ENCODE measurements around the gene UPK1A.
A peak's percentile ranks its signal among the peaks of the same experiment; 100 is the strongest.
"Not testable (repeated sequence)": the region's sequence is repeated elsewhere in the genome, so short reads cannot be mapped to it uniquely, and the experiment has no call there.

UPK1A gene

GRCh38 chr19:35644987-35645679 lies 21.2 kb upstream of the UPK1A start:
- DNase-seq = peak; percentile 51

- no peak for DNase-seq
Measured at GRCh38 chr19:35645680-35646511, 20.4 kb upstream of the UPK1A start.

GRCh38 chr19:35648017-35648961 lies 18.0 kb upstream of the UPK1A start, which contains the start of gene COX6B1:
Gene COX6B1 (plus strand): TSS chr19:35648323. CDS start chr19:35651244, 2,921 bp downstream.
- DNase-seq = peak; percentile 97

DNA sequence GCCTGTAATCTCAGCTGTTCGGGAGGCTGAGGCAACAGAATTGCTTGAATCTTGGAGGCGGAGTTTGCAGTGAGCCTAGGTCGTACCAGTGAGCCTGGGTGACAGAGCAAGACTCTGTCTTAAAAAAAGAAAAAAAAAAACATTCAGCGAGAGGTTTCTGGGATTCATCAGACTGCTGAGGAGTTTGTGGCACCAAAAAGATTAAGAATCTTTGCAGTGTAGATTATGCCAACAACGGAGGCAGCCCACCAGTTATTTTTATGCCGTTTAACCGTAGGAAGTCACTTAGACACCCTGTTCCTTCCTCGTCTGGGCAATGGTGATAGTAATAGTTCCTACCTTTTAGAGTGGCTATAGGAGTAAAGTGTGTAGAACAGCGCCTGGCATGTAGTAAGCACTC lies 15.7 kb upstream of the UPK1A start:
- no peak for DNase-seq

DNA sequence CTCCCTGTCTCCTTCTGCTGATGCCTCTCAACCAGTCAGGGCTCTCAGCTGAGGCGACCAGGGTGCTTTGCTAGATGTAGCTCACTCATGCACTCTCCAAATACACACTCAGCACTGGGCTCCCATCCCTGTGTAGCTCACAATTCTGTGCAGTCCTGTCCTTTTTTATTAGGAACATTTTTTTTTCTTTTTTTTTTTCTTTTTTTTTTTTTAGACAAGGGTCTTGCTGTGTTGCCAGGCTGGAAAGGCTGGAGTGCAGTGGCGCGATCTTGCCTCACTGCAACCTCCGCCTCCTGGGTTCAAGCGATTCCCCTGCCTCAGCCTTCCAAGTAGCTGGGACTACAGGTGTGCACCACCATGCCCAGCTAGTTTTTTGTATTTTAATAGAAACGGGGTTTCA lies 11.5 kb upstream of the UPK1A start:
- DNase-seq = not testable (repeated sequence)

DNA sequence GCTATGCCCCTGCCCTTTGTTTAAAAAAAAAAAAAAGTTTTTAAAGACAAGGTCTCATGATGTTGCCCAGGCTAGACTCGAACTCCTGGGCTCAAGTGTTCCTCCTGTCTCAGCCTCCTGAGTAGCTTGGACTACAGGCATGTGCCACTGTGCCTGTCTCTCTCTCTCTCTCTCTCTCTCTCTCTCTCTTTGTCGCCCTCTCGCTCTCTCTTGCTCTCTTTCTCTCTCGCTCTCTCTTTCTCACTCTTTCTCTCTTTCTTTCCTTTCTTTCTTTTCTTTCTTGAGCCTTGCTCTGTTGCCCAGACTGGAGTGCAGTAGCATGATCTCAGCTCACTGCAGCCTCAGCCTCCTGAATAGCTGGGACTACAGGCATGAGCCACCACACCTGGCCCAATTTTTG lies 10.7 kb upstream of the UPK1A start:
- DNase-seq = no peak

- DNase-seq = no peak
Measured at GRCh38 chr19:35656700-35657099, 9.6 kb upstream of the UPK1A start.

GRCh38 chr19:35657904-35658700 lies 8.2 kb upstream of the UPK1A start:
- DNase-seq = no peak

GRCh38 chr19:35661995-35662340 lies 4.3 kb upstream of the UPK1A start:
- no peak for DNase-seq

DNA sequence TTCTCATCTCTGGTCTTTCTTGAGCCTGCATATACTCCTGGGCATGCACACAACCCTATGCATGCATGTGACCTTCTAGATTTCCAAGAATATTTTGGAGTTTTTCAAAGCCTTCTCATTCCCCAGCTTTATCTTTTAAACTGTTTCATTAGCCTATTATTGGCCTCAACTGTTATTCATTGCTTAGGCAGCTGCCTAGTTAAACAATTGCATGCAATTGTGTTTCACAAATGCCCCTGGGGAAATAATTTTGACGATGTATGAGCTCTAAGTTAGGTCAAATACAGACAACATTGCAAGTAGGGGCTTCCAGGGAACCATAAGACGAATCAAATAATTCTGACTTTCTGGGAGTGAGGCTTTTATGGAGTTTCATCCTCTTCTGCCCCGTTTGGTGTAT lies 2.3 kb upstream of the UPK1A start:
- DNase-seq = no peak

- DNase-seq = no peak
Measured at GRCh38 chr19:35665157-35665556, 1.2 kb upstream of the UPK1A start.

DNA sequence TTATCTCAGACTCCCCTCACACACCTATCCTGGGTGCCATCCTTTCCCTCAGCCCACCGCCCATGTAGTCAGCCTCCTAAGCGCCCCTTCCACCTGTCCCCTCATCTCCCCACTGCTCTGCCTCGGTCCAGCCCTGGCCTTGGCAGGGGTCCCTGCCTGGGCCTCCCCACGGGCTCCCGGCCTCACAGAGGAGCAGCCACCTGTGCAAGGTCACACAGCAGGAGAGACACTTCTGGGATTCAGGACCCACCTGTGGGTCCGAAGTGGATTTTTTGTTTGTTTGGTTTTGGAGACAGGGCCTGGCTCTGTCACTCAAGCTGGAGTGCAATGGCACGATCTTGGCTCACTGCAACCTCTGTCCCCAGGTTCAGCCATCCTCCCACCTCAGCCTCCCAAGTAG lies 713 bp upstream of the UPK1A start:
- no peak for DNase-seq

- DNase-seq = no peak
Measured at GRCh38 chr19:35669566-35669965, 3.2 kb downstream of the UPK1A start.

GRCh38 chr19:35669974-35670373 lies 3.7 kb downstream of the UPK1A start:
- no peak for DNase-seq

- DNase-seq = no peak
Measured at GRCh38 chr19:35670686-35671085, 4.4 kb downstream of the UPK1A start.

GRCh38 chr19:35671818-35672217 lies 5.5 kb downstream of the UPK1A start:
- no peak for DNase-seq

GRCh38 chr19:35673121-35673804 lies 6.9 kb downstream of the UPK1A start:
- peak; percentile 27 for DNase-seq

GRCh38 chr19:35675589-35676140 lies 9.3 kb downstream of the UPK1A start:
- no peak for DNase-seq

DNA sequence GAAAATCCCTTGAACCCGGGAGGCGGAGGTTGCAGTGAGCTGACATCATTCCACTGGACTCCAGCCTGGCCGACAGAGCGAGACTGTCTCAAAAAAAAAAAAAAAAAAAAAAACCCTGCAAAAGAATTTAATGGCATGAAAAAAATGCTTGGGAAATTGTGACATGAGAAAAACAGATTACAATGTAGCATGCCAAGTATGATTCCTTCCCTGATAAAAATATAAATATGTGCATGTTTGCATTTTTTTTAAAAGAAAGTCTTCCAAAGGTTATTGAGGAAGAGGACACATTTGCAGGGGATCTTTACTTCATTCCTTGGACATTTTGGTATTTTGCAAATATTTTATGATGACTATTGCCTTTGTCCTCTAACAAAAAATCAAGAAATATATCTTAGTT lies 23.5 kb downstream of the UPK1A start:
- DNase-seq = peak; percentile 49

- not testable (repeated sequence) for DNase-seq
Measured at GRCh38 chr19:35691106-35691505, 24.8 kb downstream of the UPK1A start.

GRCh38 chr19:35692010-35692409 lies 25.7 kb downstream of the UPK1A start:
- no peak for DNase-seq

All from fibroblast of skin of scalp (primary cell).